ENCODE data around the gene JPH2.

The JPH2 gene

DNA sequence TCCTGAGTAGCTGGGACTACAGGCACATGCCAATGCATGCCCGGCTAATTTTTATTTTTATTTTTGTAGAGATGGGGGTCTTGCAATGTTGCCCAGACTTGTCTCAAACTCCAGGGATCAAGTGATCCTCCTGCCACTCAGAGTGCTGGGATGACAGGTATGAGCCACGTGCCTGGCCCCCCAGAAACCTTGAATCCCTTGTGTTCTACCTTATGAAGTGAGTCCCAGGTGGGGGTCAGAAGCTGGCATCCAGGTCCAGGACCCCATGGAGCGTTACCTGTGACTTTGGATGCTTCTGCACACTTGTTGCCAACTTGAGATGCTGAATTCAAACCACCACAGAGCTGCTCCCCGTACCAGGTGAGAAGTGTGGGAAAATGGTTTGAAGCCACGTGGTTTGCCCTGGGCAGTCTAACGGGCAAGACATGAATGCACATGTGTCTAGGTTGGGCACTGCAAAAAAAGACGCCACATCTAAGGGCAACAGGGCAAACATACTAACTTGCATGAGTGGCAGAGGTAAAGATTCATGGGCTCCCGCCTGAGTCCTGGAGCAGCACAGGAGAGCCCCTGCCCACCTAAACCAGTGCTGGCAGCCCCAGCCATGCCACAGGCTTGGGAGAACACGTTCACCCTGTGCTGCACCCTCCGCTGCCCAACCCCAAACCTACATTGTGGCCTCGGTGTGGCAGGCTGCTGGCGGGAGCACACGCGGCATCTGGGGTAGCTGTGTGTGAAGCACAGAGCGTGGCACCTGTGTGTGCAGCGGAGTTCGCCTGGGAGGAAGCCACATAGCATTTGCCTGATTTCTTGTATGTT lies 101.2 kb downstream of the JPH2 start:
- no peak overlapping the region for H3K4me3 Mint-ChIP-seq
- H3K9me3 Mint-ChIP-seq, result no peaks in the 10 kb centered on the region
- H3K4me1 Mint-ChIP-seq, result peaks cover under 1% of the 10 kb centered on the region
- H3K27ac Mint-ChIP-seq, result no peak overlapping the region
- no peaks in the 10 kb centered on the region for H3K27me3 Mint-ChIP-seq
- ATAC-seq (no peak), DNase-seq (no peak)
- no peaks in the 10 kb centered on the region for H3K36me3 Mint-ChIP-seq (ENCODE audit: low read depth)

DNA sequence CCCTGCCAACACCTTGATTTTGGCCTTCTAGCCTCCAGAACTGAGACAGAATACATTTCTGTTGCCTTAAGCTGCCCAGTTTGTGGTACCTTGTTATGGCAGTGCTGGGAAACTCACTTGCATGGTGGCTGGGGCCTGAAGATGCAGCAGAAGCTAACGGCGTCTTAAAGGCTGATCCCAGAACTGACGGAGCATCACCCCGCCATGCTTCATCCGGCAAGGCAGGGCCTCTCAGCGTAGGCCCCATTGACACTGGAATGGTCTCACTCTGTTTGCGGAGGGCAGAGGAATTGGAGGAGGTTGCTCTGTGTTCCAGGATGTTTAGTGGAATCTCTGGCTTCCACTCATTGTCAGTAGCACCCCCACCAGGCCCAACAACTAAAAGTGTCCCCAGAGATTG lies 102.1 kb downstream of the JPH2 start:
- no peaks in the 10 kb centered on the region for H3K27me3 Mint-ChIP-seq
- H3K36me3 Mint-ChIP-seq (ENCODE audit: low read depth), result no peaks in the 10 kb centered on the region
- ATAC-seq (no peak), DNase-seq (no peak)
- peaks cover 8% of the 10 kb centered on the region for H3K4me1 Mint-ChIP-seq
- no peaks in the 10 kb centered on the region for H3K9me3 Mint-ChIP-seq
- no peak overlapping the region for H3K27ac Mint-ChIP-seq
- H3K4me3 Mint-ChIP-seq, result no peak overlapping the region

DNA sequence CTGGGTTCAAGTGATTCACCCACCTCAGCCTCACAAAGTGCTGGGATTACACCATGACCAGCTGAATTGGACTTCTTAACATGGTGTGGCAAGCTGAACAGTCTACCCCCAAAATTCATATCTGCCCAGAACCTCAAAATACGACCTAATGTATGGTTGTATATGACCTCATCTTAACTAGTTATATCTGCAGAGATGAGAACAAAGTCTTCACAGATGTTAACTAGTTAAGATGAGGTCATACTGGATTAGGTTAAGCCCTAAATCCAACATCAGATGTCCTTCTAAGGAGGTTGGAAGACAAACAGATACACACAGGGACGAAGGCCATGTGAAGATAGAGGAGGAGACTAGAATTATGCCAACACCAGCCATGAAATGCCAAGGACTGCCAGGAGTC lies 102.5 kb downstream of the JPH2 start:
- H3K4me1 Mint-ChIP-seq, result peaks cover 8% of the 10 kb centered on the region
- no peak overlapping the region for H3K4me3 Mint-ChIP-seq
- no peak for ATAC-seq
- H3K27ac Mint-ChIP-seq, result no peak overlapping the region
- no peaks in the 10 kb centered on the region for H3K27me3 Mint-ChIP-seq
- H3K36me3 Mint-ChIP-seq (ENCODE audit: low read depth), result no peaks in the 10 kb centered on the region
- DNase-seq, result no peak
- H3K9me3 Mint-ChIP-seq, result no peaks in the 10 kb centered on the region

DNA sequence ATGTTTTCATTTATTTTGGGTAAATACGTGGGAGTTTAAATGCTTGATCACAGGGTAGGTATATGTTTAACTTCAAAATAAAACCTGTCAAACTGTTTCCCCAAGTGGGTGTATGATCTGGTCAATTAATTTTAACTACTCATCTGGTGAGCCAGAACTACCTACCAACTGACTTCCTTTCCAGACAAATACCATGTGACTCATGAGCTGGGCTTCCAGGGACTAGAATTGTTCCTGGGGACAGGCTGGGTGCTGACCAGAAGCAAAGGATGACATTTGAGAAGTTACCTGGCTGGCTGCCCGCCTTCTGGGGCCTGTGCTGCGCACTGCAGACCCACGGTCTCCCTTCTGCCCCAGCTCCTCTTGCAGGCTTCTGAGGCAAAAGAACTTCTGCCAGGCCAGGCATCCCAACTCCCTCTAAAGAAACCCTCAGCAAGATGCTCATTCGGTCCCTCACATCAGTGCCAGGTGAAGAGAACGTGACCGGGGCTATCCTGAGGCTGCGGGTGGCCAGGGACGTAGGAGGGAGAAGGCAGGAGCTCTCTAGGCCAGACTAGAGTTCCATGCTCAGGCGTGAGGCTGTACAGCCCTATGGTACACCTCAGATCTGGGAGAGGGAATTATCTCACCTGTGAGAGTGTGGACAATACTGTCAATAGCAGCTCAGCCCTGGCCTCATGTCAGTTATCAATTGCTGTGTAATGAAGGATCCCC lies 103.6 kb downstream of the JPH2 start:
- Mint-ChIP-seq H3K4me3 (no peak overlapping the region), H3K36me3 (ENCODE audit: low read depth) (no peaks in the 10 kb centered on the region)

DNA sequence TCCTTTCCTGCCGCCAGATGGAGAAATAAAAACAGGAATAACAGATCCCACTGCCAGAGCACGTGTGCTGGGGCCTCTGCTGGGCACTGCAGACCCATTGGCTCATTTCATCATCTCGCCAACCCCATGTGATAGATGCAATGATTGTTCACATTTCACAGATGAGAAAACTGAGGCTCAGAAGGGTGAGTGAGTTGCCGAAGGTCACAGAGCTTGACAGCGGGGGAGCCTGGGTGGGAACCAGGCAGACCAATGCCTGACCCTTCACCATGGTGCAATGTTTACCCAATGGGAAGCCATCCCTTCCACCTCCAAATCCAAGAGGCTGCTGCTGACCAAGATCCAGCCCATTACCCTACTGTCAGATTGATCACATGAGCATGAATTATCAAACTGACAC lies 105.1 kb downstream of the JPH2 start:
- DNase-seq (no peak), ATAC-seq (no peak)
- no peaks in the 10 kb centered on the region for H3K36me3 Mint-ChIP-seq (ENCODE audit: low read depth)
- H3K4me1 Mint-ChIP-seq, result peaks cover 8% of the 10 kb centered on the region
- no peaks in the 10 kb centered on the region for H3K9me3 Mint-ChIP-seq
- no peak overlapping the region for H3K27ac Mint-ChIP-seq
- no peaks in the 10 kb centered on the region for H3K27me3 Mint-ChIP-seq
- no peak overlapping the region for H3K4me3 Mint-ChIP-seq

More for the DNA sequence above, 103.6 kb downstream of the JPH2 start:
- no peak for DNase-seq
- Mint-ChIP-seq H3K4me1 (peaks cover 8% of the 10 kb centered on the region), H3K9me3 (no peaks in the 10 kb centered on the region), H3K27ac (no peak overlapping the region), H3K27me3 (no peaks in the 10 kb centered on the region)
- ATAC-seq, result no peak

DNA sequence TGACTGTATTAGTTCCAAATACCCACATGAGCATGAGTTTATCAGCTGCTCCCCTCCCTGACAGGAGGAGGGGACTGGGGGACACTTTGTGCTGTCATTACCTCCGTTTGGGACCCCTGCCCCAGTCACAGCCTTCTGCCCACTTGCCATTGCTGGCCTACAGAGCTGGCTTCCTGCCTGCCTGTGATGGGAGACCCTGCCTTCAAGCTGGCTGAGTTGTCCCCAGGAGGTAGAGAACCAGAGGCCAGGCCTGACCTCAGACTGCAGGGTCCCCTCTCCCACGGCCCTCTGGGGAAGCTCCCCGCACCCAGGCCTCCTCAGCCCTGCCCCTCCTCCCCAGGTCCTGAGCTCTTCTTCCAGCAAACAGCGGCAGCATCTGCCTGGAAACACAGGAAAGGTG lies 105.5 kb downstream of the JPH2 start:
- DNase-seq (no peak), ATAC-seq (no peak)
- H3K4me1 Mint-ChIP-seq, result peaks cover 8% of the 10 kb centered on the region
- no peaks in the 10 kb centered on the region for H3K9me3 Mint-ChIP-seq
- no peak overlapping the region for H3K4me3 Mint-ChIP-seq
- H3K27me3 Mint-ChIP-seq, result no peaks in the 10 kb centered on the region
- no peak overlapping the region for H3K27ac Mint-ChIP-seq
- no peaks in the 10 kb centered on the region for H3K36me3 Mint-ChIP-seq (ENCODE audit: low read depth)

DNA sequence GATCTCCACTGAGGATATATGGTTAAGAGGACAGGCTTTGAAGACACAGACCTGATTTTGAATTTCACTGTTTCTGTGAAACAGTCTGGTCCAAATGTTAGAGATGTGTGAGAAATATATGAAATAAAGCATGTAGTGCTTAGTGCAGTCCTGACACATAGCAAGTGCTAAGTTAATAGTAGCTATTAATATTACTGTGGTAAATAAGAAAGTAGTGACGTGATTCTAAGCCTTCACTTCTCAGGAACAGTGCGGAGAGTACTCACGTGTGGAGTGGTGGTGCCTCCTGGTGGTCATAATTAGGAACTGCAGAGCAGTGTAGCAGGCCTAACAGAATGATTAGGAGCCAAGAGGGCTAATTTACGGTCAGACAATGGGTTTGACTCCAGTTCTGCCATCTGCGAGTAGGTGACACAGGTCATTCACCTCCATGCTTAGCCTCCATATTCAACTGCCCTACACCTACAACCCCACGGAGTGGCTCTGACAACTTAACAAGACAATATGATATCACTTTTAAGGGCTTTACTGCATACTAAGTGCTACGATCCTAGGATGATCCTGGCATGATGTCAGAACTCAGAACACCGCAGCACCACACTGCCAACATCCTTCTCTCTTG lies 106.2 kb downstream of the JPH2 start:
- Mint-ChIP-seq H3K36me3 (ENCODE audit: low read depth) (no peaks in the 10 kb centered on the region), H3K27me3 (no peaks in the 10 kb centered on the region), H3K4me3 (no peak overlapping the region), H3K27ac (no peak overlapping the region), H3K9me3 (no peaks in the 10 kb centered on the region), H3K4me1 (peaks cover 8% of the 10 kb centered on the region)
- DNase-seq, result peak; percentile 74
- ATAC-seq, result peak; percentile 90

DNA sequence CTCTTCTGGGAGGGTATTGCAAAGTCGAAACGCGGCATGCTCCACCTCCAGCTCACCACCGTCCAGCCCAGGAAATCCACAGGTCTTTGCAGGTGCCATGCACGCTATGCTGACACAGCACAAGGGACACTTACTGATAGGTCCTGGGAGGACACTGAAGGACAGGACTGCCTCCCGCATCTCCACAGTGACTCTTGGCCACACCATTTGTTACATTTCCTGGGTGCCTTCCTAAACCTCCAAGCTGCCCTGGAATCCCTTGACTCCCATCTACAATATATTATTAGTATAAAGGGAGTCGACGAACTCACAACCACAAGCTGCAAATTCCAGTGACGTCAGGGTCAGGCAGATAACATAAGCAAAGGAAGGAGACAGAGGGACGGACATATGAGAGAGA lies 106.9 kb downstream of the JPH2 start:
- H3K4me1 Mint-ChIP-seq, result peaks cover 11% of the 10 kb centered on the region
- no peak overlapping the region for H3K27ac Mint-ChIP-seq
- H3K9me3 Mint-ChIP-seq, result no peaks in the 10 kb centered on the region
- no peaks in the 10 kb centered on the region for H3K36me3 Mint-ChIP-seq (ENCODE audit: low read depth)
- H3K27me3 Mint-ChIP-seq, result no peaks in the 10 kb centered on the region
- no peak overlapping the region for H3K4me3 Mint-ChIP-seq
- ATAC-seq (no peak), DNase-seq (no peak)

DNA sequence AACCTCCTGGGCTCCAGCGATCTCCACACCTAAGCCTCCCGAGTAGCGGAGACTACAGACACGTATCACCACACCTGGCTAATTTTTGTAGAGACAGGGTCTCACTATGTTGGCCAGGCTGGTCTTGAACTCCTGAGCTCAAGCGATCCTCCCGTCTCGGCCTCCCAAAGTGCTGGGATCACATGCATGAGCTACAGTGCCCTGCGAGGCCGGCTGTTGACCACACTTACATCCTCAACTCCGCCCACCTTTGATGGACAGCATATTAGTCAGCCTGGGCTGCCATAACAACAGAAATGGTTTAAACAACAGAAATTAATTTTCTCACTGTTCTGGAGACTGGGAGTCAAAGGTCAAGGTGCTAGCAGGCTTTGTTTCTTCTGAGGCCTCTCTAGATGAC lies 107.7 kb downstream of the JPH2 start:
- Mint-ChIP-seq H3K4me3 (no peak overlapping the region), H3K27ac (no peak overlapping the region), H3K9me3 (no peaks in the 10 kb centered on the region), H3K4me1 (peaks cover 19% of the 10 kb centered on the region), H3K27me3 (no peaks in the 10 kb centered on the region), H3K36me3 (ENCODE audit: low read depth) (no peaks in the 10 kb centered on the region)
- DNase-seq (no peak), ATAC-seq (no peak)

DNA sequence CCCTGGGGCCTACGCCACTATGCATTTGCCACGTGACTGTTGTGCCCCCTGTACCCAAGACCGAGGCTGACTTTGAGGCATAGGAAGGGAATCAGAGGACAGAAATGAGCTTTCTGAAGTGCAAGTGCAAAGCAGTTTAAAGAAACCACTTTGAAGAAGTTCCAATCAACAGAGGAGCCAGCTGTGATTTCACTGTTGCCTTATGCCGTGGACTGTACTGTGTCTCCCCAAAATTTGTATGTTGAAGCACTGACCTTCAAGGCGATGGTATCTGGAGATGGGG lies 111.1 kb downstream of the JPH2 start:
- no peaks in the 10 kb centered on the region for H3K36me3 Mint-ChIP-seq (ENCODE audit: low read depth)
- no peak overlapping the region for H3K27ac Mint-ChIP-seq
- peaks cover 47% of the 10 kb centered on the region for H3K4me1 Mint-ChIP-seq
- no peak for ATAC-seq
- no peak for DNase-seq
- no peaks in the 10 kb centered on the region for H3K9me3 Mint-ChIP-seq
- H3K27me3 Mint-ChIP-seq, result no peaks in the 10 kb centered on the region
- no peak overlapping the region for H3K4me3 Mint-ChIP-seq

DNA sequence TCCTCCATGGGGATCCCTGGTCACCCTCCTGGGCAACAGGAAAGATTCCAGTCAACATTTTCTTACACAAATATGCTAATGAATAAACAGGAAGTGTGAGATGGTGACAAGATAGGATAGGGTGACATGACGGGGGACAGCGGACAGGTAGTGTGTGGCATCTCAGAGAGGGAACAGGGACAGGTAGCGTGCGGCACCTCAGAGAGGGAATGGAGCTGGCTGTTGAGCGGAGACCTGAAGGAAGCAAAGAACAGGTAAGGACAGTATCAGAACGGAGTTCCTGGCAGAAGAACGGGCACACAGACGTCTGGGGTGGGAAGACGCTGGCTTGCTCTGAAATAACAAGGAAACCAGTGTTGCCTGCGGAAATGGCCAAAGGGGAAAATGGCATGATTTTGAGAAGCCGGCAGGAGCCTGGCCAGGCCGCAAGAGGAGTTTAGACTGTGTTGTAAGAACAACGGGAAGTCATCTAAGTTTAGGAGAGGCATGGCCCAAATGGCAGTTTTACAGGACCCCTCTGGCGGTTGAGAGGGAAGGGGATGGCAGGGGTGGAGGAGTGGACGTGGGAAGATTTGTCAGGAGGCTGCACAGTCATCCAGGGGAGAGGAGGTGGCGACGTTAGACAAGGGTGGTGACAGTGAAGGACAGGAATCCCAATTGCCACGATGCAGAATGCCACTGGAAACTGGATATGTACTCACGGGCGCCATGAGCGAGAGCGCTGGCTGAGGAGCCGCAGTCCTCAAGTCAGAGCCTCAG lies 111.6 kb downstream of the JPH2 start:
- H3K4me1 Mint-ChIP-seq, result peaks cover 47% of the 10 kb centered on the region
- no peaks in the 10 kb centered on the region for H3K9me3 Mint-ChIP-seq
- H3K4me3 Mint-ChIP-seq, result no peak overlapping the region
- H3K27me3 Mint-ChIP-seq, result no peaks in the 10 kb centered on the region
- H3K27ac Mint-ChIP-seq, result no peak overlapping the region
- DNase-seq (no peak), ATAC-seq (no peak)
- no peaks in the 10 kb centered on the region for H3K36me3 Mint-ChIP-seq (ENCODE audit: low read depth)

DNA sequence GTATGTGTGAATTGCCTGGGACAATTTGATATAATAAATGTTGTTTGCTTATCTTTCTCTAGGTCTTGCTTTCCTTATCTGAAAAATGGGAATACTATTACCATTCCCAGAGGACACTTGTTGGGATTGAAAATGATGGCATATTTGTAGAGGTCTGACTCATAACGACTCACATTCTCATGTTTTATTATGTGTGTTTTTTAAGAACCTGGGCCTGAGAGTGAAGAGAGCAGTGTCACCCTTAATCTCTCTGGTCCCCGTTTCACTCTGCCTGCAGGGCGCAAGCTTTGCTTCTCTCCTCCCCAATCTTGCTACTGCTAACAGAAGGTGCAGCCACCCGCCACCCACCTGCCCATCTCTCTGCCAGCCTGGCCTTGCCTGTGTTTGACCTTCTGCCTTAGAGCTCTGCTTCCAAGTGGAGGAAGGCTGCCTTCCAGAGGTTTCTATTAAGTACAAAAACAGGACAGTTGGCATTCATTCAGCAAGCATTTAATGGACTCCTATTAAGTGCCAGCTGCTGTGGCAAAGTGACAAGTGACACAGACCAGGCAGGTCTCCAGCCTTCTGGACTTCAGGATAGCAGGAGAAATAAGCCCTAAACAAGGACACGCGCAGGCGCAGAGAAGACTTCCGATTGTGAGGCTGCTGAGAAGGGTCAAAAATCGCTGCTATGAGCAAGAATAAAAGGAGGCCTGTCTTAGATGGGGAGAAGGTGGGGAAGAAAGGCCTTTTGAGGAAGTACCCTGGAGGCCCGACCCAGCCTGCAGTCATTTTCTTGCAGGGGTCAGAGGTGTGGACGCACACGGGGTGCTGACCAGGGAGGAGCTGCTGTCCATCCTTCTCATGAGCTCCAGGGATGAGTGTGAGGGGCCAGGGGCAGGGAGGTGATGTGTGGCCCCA lies 112.5 kb downstream of the JPH2 start:
- H3K9me3 Mint-ChIP-seq, result no peaks in the 10 kb centered on the region
- DNase-seq, result no peak
- H3K27me3 Mint-ChIP-seq, result no peaks in the 10 kb centered on the region
- peaks cover 53% of the 10 kb centered on the region for H3K4me1 Mint-ChIP-seq
- peak overlapping the region; percentile 10 for H3K27ac Mint-ChIP-seq
- no peak overlapping the region for H3K4me3 Mint-ChIP-seq
- ATAC-seq, result no peak
- H3K36me3 Mint-ChIP-seq (ENCODE audit: low read depth), result no peaks in the 10 kb centered on the region

DNA sequence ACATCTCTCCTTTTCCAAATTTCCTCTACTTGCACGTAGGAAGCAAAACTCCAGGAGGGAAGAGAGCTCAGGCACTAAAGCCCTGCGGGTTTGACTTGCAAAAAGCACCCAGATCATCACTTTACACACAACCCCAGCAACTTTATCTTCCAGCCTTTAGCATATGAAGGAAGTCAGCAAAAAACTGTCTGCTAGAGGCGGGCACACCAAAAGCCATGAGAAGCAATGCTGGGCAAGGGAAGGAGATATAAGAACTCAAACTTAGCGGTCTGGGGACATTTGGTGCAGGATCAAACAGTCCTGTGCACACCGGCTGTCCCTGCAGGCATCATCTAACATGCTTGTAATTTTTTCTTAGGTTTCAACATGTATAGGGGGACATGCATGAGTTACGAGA lies 113.3 kb downstream of the JPH2 start:
- no peaks in the 10 kb centered on the region for H3K9me3 Mint-ChIP-seq
- H3K4me1 Mint-ChIP-seq, result peaks cover 61% of the 10 kb centered on the region
- no peaks in the 10 kb centered on the region for H3K27me3 Mint-ChIP-seq
- H3K27ac Mint-ChIP-seq, result no peak overlapping the region
- no peak overlapping the region for H3K4me3 Mint-ChIP-seq
- DNase-seq, result no peak
- H3K36me3 Mint-ChIP-seq (ENCODE audit: low read depth), result peaks cover 1% of the 10 kb centered on the region
- ATAC-seq, result no peak

Data from activated naive CD8-positive, alpha-beta T cell treated with anti-CD3 and anti-CD28 coated beads, Interleukin-2, amount 50 U/mL, for 24 hours (primary cell).